Measurements from ENCODE around the gene C1QTNF6.

The C1QTNF6 gene

DNA sequence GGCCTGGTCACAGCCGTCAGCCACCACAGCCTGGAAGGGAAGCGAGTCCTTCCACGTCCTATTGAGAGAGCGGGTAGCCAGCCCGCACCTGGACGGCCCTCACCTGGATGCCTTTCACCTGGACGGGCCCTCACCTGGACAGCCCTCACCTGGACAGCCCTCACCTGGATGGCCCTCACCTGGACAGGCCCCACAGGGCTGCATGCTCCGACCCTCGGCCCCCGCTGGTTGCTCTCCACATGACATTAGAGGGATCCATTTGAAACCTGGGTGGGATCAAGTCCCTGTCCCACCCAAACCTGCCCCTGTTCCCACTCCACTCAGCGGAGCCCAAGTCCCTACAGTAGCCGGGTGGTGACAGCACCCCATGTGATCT is 3.7 kb downstream of the C1QTNF6 start:
- DNase-seq (ENCODE audit: low read depth) = no peak
- no peak for TF ChIP-seq CTCF (IDR thresholded peaks at IDR 0.05; ENCODE audit: control insufficient read depth, insufficient read depth, low read depth, low read length, missing control alignments)
- H3K4me3 ChIP-seq (ENCODE audit: control insufficient read depth, low read depth, low read length) = no peak overlapping the region

GRCh38 chr22:37183432-37184379 is 4.3 kb downstream of the C1QTNF6 start:
- DNase-seq (ENCODE audit: low read depth) = no peak
- TF ChIP-seq CTCF (IDR thresholded peaks at IDR 0.05; ENCODE audit: control insufficient read depth, insufficient read depth, low read depth, low read length, missing control alignments) = no peak
- H3K4me3 ChIP-seq (ENCODE audit: control insufficient read depth, low read depth, low read length) = no peak overlapping the region

GRCh38 chr22:37182949-37183245 is 5.2 kb downstream of the C1QTNF6 start:
- no peak for DNase-seq (ENCODE audit: low read depth)
- no peak overlapping the region for H3K4me3 ChIP-seq (ENCODE audit: control insufficient read depth, low read depth, low read length)
- no peak for TF ChIP-seq CTCF (IDR thresholded peaks at IDR 0.05; ENCODE audit: control insufficient read depth, insufficient read depth, low read depth, low read length, missing control alignments)

- TF ChIP-seq CTCF (IDR thresholded peaks at IDR 0.05; ENCODE audit: control insufficient read depth, insufficient read depth, low read depth, low read length, missing control alignments) = no peak
- no peak overlapping the region for H3K4me3 ChIP-seq (ENCODE audit: control insufficient read depth, low read depth, low read length)
- no peak for DNase-seq (ENCODE audit: low read depth)
Observed at GRCh38 chr22:37182101-37182948, 5.7 kb downstream of the C1QTNF6 start.

- no peak overlapping the region for H3K4me3 ChIP-seq (ENCODE audit: control insufficient read depth, low read depth, low read length)
- TF ChIP-seq CTCF (IDR thresholded peaks at IDR 0.05; ENCODE audit: control insufficient read depth, insufficient read depth, low read depth, low read length, missing control alignments) = no peak
- DNase-seq (ENCODE audit: low read depth) = no peak
Observed at GRCh38 chr22:37181681-37182080, 6.4 kb downstream of the C1QTNF6 start.

DNA sequence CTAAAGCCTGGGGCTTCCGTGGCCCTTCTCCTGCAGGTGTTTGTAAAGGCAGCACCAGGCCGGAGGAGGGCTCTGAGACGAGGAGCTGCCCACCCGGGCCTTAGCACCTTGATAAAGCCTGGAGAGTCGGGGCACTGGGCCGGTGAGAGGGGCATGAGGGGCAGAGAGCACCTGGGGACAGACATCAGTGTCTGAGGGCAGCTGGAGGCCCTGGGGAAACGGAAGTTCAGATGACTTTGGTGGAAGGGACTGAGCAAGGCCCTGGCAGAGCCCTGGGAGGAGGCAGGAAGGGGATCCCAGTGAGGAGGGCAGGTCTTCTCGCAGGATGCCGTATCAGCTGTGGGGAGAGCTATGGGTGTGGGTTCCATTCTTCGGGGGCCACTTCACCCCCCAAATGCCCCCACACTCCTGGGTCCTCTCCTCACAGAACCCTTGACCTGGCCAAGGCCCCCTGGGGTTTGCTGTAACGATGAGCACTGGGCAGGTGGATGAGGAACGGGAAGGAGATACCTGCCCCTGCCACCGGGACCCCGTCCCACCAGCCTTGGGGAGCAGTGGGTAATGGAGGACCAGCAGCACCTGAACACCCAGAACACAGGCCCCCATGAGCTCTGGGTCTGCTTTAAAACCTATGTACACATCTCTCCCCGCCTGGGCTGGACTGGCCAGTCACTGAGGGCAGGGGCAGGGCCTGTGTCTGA is 7.4 kb downstream of the C1QTNF6 start:
- no peak overlapping the region for H3K4me3 ChIP-seq (ENCODE audit: control insufficient read depth, low read depth, low read length)
- no peak for TF ChIP-seq CTCF (IDR thresholded peaks at IDR 0.05; ENCODE audit: control insufficient read depth, insufficient read depth, low read depth, low read length, missing control alignments)
- no peak for DNase-seq (ENCODE audit: low read depth)
